Thoracic aorta (tissue), 2 donors: ENCODE results near the gene CCL17. TPM values are rescaled to one million over a fixed set of nuclear protein-coding genes. Genes with fewer than 3 reads are reported as not detected.

Experiments used
- ATAC-seq: fragments of 150-250 bp; one replicate; pipeline ENCODE4 v1.8.0; 2017; ENCODE audit warnings: low read depth; ENCODE audit not compliant: insufficient number of reproducible peaks, low FRiP score
- DNase-seq: peaks from one replicate; pipeline ENCODE4 v3.0.0-alpha.2; 2020; ENCODE audit warnings: low spot score
- H3K27ac ChIP-seq, 2 donors: fragments of 200-600 bp; sonication (generic); 1 replicate in 1 of 2; 2 replicates in 1 of 2; pipeline ENCODE4 v1.5.1; 2016; ENCODE audit warnings: mild to moderate bottlenecking in 2 of 2, moderate library complexity in 2 of 2
- H3K27me3 ChIP-seq: fragments of 200-600 bp; sonication (generic); replicated peaks from 2 replicates; pipeline ENCODE4 v1.6.0; 2016; ENCODE audit warnings: mild to moderate bottlenecking; ENCODE audit not compliant: insufficient read depth
- H3K36me3 ChIP-seq: fragments of 200-600 bp; sonication (generic); one replicate; pipeline ENCODE4 v1.5.1; 2016
- H3K4me1 ChIP-seq, 2 donors: fragments of 200-600 bp; sonication (generic); 1 replicate in 1 of 2; 2 replicates in 1 of 2; pipeline versions ENCODE4 v1.5.1 to v1.6.0; 2016; ENCODE audit warnings: low read depth in 2 of 2, mild to moderate bottlenecking in 1 of 2; ENCODE audit not compliant: control insufficient read depth in 1 of 2
- H3K4me3 ChIP-seq: fragments of 200-600 bp; sonication (generic); 2 replicates; pipeline ENCODE4 v1.5.1; 2016; ENCODE audit warnings: mild to moderate bottlenecking
- H3K9me3 ChIP-seq: fragments of 200-600 bp; sonication (generic); 2 replicates; pipeline ENCODE4 v1.5.1; 2016
- CTCF ChIP-seq: fragments of 200-600 bp; sonication (generic); IDR thresholded peaks from one replicate; pipeline ENCODE4 v1.5.1; 2019; ENCODE audit warnings: antibody characterized with exemption
- total RNA-seq, 2 donors: library from RNA; depleted of rRNA; stranded (reverse); fragments of >200 nt; gene quantifications; one replicate each; pipeline versions ENCODE4 v1.1.0 to v1.2.3, GENCODE V29; 2016

Gene CCL17
- total RNA-seq, 2 donors from 2014 or later, result not detected

- Histone ChIP-seq H3K27ac (no peak overlapping the region), H3K4me3 (no peak overlapping the region), H3K27me3 (no peaks in the 10 kb centered on the region), H3K36me3 (peaks cover 1% of the 10 kb centered on the region), H3K9me3 (no peaks in the 10 kb centered on the region), H3K4me1 (peaks cover 17 to 38% of the 10 kb centered on the region in 2 donors)
- ATAC-seq (no peak), DNase-seq (no peak)
- no peak for TF ChIP-seq CTCF
Observed at GRCh38 chr16:57388359-57389086, 16.0 kb upstream of the CCL17 start.

DNA sequence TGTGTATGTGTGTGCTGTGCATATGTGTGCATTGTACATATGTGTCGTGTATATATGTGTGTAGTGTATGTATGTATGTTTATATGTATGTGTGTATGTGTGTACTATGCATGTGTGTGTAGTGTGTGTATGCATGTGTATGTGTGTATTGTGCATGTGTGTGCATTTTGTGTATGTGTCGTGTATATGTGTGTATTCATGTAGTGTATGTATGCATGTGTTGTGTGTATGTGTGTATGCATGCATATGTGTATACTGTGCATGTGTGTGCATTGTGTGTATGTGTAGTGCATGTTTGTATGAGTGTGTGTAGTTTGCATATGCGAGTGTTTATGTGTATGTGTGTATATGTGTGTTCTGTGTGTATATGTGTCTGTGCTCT is 15.5 kb upstream of the CCL17 start:
- Histone ChIP-seq H3K4me1 (peaks cover 12 to 32% of the 10 kb centered on the region in 2 donors), H3K27me3 (no peaks in the 10 kb centered on the region), H3K9me3 (no peaks in the 10 kb centered on the region), H3K4me3 (no peak overlapping the region), H3K27ac (no peak overlapping the region), H3K36me3 (no peaks in the 10 kb centered on the region)
- no peak for TF ChIP-seq CTCF
- ATAC-seq (no peak), DNase-seq (no peak)

GRCh38 chr16:57390636-57391295 is 13.8 kb upstream of the CCL17 start:
- H3K4me1 ChIP-seq, result peaks cover 6 to 24% of the 10 kb centered on the region in 2 donors
- no peaks in the 10 kb centered on the region for H3K36me3 ChIP-seq
- H3K4me3 ChIP-seq, result no peak overlapping the region
- no peak overlapping the region for H3K27ac ChIP-seq
- no peaks in the 10 kb centered on the region for H3K9me3 ChIP-seq
- H3K27me3 ChIP-seq, result no peaks in the 10 kb centered on the region
- TF ChIP-seq CTCF, result no peak
- DNase-seq (no peak), ATAC-seq (no peak)

DNA sequence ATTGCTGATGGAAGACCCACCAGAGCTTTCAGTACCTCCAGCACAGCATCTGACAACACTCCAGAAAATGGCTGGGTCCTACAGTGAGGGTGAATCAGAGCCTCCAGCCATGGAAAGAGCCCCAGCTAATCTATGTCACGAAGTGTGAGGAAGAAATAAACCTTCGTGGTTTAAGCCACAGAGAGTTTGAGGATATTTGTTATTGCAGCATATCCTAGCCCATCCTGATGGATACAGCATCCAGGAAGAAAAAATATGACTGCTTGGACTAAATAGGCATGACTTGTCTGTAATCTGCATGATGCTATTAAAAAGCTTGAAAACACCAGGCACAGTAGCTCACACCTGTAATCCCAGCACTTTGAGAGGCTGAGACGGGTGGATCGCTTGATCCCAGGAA is 13.3 kb upstream of the CCL17 start:
- H3K27ac ChIP-seq, result no peak overlapping the region
- DNase-seq, result no peak
- TF ChIP-seq CTCF, result no peak

GRCh38 chr16:57391708-57392107 is 12.9 kb upstream of the CCL17 start:
- ATAC-seq (no peak), DNase-seq (no peak)
- Histone ChIP-seq H3K27me3 (no peaks in the 10 kb centered on the region), H3K9me3 (no peaks in the 10 kb centered on the region), H3K36me3 (no peaks in the 10 kb centered on the region), H3K27ac (no peak overlapping the region), H3K4me1 (peaks cover 2 to 14% of the 10 kb centered on the region in 2 donors), H3K4me3 (no peak overlapping the region)
- no peak for TF ChIP-seq CTCF

More for the DNA sequence above, 13.3 kb upstream of the CCL17 start:
- no peaks in the 10 kb centered on the region for H3K9me3 ChIP-seq
- peaks cover 6 to 19% of the 10 kb centered on the region in 2 donors for H3K4me1 ChIP-seq
- H3K27me3 ChIP-seq, result no peaks in the 10 kb centered on the region
- no peak overlapping the region for H3K4me3 ChIP-seq
- no peak for ATAC-seq
- H3K36me3 ChIP-seq, result no peaks in the 10 kb centered on the region
